ENCODE measurements around the gene IL1RAPL1. TPM values are rescaled to one million over a fixed set of nuclear protein-coding genes. Genes with fewer than 3 reads are reported as not detected.

IL1RAPL1 gene
- total RNA-seq, 4 donors from 2014 or later, result 0.78 TPM; not detected in 3

GRCh38 chrX:29237972-29238371 is 650.7 kb downstream of the IL1RAPL1 start:
- intact Hi-C loops (cut with DNase I), result no loop called here
- Histone ChIP-seq H3K4me3 (replicated peaks in 1 of 3) (no peak overlapping the region), H3K36me3 (no peaks in the 10 kb centered on the region), H3K9me3 (no peaks in the 10 kb centered on the region), H3K27me3 (no peaks in the 10 kb centered on the region), H3K4me1 (no peaks in the 10 kb centered on the region), H3K27ac (no peak overlapping the region)
- no peak for DNase-seq
- WGBS, 2 donors, result 81 to 92% methylated on average over 6 of the region's 6 CpGs
- no peak for TF ChIP-seq POLR2A (IDR thresholded peaks at IDR 0.05)
- TF ChIP-seq, protein P1, sequence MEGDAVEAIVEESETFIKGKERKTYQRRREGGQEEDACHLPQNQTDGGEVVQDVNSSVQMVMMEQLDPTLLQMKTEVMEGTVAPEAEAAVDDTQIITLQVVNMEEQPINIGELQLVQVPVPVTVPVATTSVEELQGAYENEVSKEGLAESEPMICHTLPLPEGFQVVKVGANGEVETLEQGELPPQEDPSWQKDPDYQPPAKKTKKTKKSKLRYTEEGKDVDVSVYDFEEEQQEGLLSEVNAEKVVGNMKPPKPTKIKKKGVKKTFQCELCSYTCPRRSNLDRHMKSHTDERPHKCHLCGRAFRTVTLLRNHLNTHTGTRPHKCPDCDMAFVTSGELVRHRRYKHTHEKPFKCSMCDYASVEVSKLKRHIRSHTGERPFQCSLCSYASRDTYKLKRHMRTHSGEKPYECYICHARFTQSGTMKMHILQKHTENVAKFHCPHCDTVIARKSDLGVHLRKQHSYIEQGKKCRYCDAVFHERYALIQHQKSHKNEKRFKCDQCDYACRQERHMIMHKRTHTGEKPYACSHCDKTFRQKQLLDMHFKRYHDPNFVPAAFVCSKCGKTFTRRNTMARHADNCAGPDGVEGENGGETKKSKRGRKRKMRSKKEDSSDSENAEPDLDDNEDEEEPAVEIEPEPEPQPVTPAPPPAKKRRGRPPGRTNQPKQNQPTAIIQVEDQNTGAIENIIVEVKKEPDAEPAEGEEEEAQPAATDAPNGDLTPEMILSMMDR (IDR thresholded peaks at IDR 0.05), result no peak

GRCh38 chrX:29241809-29242208 is 654.6 kb downstream of the IL1RAPL1 start:
- Histone ChIP-seq H3K36me3 (no peaks in the 10 kb centered on the region), H3K4me1 (no peaks in the 10 kb centered on the region), H3K4me3 (replicated peaks in 1 of 3) (no peak overlapping the region), H3K27ac (no peak overlapping the region), H3K9me3 (no peaks in the 10 kb centered on the region), H3K27me3 (no peaks in the 10 kb centered on the region)
- no peak for TF ChIP-seq POLR2A (IDR thresholded peaks at IDR 0.05)
- TF ChIP-seq, protein P1 (IDR thresholded peaks at IDR 0.05), result no peak
- WGBS, 2 donors, result 76 to 82% methylated on average over 2 of the region's 2 CpGs
- intact Hi-C loops (cut with DNase I), result no loop called here
- DNase-seq, result no peak

DNA sequence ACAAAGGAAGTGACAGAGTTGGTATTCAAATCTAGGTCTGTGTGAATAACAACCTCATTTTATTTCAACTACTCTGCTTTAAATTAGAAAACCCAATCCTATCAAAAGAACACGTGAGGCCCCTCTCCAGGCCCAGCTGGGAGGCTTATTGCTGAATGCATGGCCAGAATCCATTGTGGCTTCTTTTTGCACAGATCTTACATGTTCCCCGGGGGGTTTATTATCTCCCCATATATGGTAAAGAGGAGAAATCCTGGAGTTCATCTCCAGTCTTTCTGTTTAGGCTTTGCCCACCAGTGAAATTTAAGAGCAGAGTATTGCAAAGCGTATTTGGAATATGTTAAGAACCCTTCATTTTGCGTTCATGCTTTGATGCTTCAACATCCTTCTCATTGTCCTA is 655.6 kb downstream of the IL1RAPL1 start:
- no peaks in the 10 kb centered on the region for H3K36me3 ChIP-seq
- intact Hi-C loops (cut with DNase I), result no loop called here
- H3K27ac ChIP-seq, result no peak overlapping the region
- no peaks in the 10 kb centered on the region for H3K9me3 ChIP-seq
- no peak for DNase-seq
- no peaks in the 10 kb centered on the region for H3K27me3 ChIP-seq
- WGBS, 2 donors, result 87 to 93% methylated on average over 4 of the region's 4 CpGs
- H3K4me3 ChIP-seq (replicated peaks in 1 of 3), result no peak overlapping the region
- TF ChIP-seq, protein P1 (IDR thresholded peaks at IDR 0.05), result no peak
- TF ChIP-seq POLR2A (IDR thresholded peaks at IDR 0.05), result no peak
- H3K4me1 ChIP-seq, result no peaks in the 10 kb centered on the region

GRCh38 chrX:29243942-29244341 is 656.7 kb downstream of the IL1RAPL1 start:
- Histone ChIP-seq H3K9me3 (no peaks in the 10 kb centered on the region), H3K4me1 (no peaks in the 10 kb centered on the region), H3K36me3 (no peaks in the 10 kb centered on the region), H3K4me3 (replicated peaks in 1 of 3) (no peak overlapping the region), H3K27me3 (no peaks in the 10 kb centered on the region), H3K27ac (no peak overlapping the region)
- TF ChIP-seq POLR2A (IDR thresholded peaks at IDR 0.05), result no peak
- TF ChIP-seq, protein P1 (IDR thresholded peaks at IDR 0.05), result no peak
- intact Hi-C loops (cut with DNase I), result no loop called here
- WGBS, 2 donors, result 97 to 100% methylated on average over 2 of the region's 2 CpGs
- no peak for DNase-seq

- intact Hi-C loops (cut with DNase I), result no loop called here
- 90 to 92% methylated on average over 1 of the region's 1 CpG for WGBS, 2 donors
- Histone ChIP-seq H3K9me3 (no peaks in the 10 kb centered on the region), H3K27ac (no peak overlapping the region), H3K27me3 (no peaks in the 10 kb centered on the region), H3K4me1 (no peaks in the 10 kb centered on the region), H3K36me3 (no peaks in the 10 kb centered on the region), H3K4me3 (replicated peaks in 1 of 3) (no peak overlapping the region)
- TF ChIP-seq, protein P1 (IDR thresholded peaks at IDR 0.05), result no peak
- TF ChIP-seq POLR2A (IDR thresholded peaks at IDR 0.05), result no peak
- DNase-seq, result no peak
Observed at GRCh38 chrX:29254515-29254914, 667.3 kb downstream of the IL1RAPL1 start.

Measured in thyroid gland (tissue), 4 donors.